Body of pancreas (tissue), 4 donors: ENCODE results near the gene COL4A2.

Source experiments
- POLR2A ChIP-seq, 3 donors: fragments of 450-650 bp; IDR thresholded peaks; one replicate each; pipeline ENCODE4 v1.6.1; 2016; ENCODE audit warnings: antibody characterized with exemption in 3 of 3, mild to moderate bottlenecking in 2 of 3
- TF ChIP-seq, protein P1 (sequence below), 7 experiments: fragments of 450-650 bp in 4 of 7; fragments of 200-600 bp in 3 of 7; sonication (generic) in 3 of 7; IDR thresholded peaks; one replicate each; pipeline ENCODE4 v1.5.1; 2016 to 2019; ENCODE audit warnings: antibody characterized with exemption in 7 of 7

DNA sequence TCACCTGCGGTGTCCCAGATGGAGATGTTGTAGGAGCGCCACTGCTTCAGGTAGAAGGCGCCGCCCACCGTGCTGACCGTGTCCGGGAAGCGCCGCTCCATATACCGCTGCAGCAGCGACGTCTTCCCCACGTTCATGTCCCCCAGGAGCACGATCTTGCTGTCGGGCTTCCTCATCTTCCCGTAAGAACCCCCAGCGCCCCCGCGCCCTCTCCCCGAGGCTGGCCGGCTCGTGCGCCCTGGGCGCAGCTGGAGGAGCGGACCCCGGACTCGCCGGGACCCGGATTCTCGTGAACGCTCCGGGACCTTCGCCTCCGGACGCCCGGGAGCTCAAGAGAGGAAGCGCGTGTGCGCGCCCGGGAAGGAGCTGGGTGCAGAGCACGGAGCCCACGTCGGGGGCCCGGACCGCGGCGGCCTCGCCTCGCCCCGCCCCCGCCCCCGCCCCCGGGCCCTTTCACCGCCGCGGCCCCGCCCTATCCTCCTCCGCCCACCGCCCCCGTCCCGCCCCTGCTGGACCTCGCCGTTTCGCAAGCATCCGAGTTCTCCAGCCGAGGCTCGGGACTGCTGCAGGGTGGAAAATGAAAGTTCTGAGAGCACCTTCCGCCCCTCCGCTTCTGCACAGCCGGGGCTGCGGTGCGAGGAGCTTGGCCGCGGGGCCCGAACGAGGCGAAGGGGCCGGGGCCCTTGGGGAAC is 254.4 kb downstream of the COL4A2 start, which contains the start of gene RAB20:
- TF ChIP-seq, protein P1, sequence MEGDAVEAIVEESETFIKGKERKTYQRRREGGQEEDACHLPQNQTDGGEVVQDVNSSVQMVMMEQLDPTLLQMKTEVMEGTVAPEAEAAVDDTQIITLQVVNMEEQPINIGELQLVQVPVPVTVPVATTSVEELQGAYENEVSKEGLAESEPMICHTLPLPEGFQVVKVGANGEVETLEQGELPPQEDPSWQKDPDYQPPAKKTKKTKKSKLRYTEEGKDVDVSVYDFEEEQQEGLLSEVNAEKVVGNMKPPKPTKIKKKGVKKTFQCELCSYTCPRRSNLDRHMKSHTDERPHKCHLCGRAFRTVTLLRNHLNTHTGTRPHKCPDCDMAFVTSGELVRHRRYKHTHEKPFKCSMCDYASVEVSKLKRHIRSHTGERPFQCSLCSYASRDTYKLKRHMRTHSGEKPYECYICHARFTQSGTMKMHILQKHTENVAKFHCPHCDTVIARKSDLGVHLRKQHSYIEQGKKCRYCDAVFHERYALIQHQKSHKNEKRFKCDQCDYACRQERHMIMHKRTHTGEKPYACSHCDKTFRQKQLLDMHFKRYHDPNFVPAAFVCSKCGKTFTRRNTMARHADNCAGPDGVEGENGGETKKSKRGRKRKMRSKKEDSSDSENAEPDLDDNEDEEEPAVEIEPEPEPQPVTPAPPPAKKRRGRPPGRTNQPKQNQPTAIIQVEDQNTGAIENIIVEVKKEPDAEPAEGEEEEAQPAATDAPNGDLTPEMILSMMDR (IDR thresholded peaks at IDR 0.05) = no peak
- TF ChIP-seq POLR2A (IDR thresholded peaks at IDR 0.05) = peak; percentile 66 to 92 (median 80)
